ENCODE data around the gene DDI2.
A peak's percentile ranks its signal among the peaks of the same experiment; 100 is the strongest.

GRCh38 chr1:15584489-15585363 lies 32.5 kb upstream of the DDI2 start, which contains the start of gene AGMAT:
- peak; percentile 36 for TF ChIP-seq CTCF (IDR thresholded peaks at IDR 0.05; ENCODE audit: low read depth, low read length)
- peak; percentile 89 for TF ChIP-seq MYC (IDR thresholded peaks at IDR 0.05; ENCODE audit: low read depth, low read length)
- no peak for TF ChIP-seq POLR2A (IDR thresholded peaks at IDR 0.05; ENCODE audit: extremely low read depth, insufficient read length)
- TF ChIP-seq MAX (IDR thresholded peaks at IDR 0.05; ENCODE audit: low read depth, low read length) = peak; percentile 84
